GM19025 (cell line): Measurements from ENCODE around the gene SFT2D3.

Experiments
- ATAC-seq: cut with Tn5 transposase; IDR thresholded peaks from one replicate; pipeline ENCODE4 v1.9.1; 2021; ENCODE audit warnings: mild to moderate bottlenecking, low read depth, moderate library complexity; ENCODE audit not compliant: unreplicated experiment

SFT2D3 gene

DNA sequence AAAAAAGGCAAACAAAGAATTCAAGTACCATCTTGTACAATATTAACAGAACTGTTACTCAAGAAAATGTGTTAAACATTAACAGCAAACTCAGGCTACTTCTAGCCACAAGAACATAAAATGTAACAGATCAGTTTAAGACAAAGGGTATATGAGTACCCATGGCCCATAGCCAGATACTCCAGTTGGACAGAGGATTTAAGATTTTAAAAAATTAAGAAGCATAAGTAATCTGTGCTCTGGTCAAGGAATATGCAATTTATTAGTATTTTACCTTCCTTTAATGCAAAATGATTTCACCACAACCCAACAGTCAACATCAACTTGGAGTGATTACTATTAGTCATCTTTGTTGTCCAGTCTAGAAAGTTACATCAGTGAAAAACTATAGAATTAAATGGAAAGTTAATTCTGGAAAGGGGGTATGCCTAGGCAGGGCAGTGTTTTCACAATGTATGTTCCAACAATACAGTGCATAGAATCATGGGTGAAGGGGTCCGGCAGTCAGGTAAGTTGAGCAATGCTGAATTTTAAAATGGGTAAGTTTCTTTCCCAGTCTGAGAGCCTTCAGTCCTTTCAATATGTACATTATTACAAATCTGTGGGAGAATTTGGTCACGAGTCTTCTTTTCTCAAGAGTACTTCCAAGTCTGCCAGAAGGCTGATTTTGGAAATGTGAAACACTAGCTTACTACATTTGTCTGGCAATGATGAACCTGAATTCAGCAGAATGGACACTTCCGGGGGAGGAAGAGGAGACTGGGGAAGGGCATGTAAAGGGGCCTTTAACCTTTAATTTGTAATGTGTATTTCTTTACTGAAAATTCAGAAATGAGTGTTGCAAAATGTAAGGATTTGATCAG is 34.5 kb downstream of the SFT2D3 start:
- ATAC-seq, result peak; percentile 68

DNA sequence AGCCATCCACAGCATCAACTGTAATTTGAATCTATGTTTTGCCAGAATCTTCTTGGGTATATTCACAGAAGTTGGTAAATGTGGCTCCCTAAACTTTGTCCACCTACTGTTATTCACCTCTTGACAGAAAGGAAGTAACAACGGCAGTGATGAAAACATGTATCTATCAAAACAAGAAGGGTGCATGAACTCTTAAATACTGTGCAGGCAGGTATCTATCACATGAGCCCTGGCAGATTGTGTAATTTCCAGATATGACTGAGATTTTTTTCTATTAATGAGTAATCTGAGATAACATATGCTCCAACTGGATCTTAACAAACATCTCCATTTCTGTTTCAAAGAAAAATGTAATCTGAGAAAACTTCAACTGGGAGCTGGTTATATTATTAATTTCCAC is 36.6 kb downstream of the SFT2D3 start:
- no peak for ATAC-seq

DNA sequence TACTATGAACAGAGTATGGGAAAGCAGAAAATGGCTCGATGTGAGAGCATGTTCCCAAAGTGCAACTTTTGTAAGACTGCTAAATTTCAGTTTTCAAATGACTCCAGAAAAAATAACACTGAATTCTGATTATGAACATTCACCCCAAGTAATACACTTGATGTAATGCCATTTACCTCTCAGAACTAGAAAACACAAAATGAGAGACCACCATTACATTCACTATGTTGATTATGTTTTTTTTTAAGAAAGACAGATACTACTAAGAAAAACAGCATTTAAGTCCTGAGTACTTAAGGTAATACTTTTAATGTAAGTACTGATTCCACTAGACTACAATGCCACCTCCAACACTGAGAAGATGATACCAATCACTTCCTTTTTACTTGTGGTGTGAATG is 38.5 kb downstream of the SFT2D3 start:
- no peak for ATAC-seq

DNA sequence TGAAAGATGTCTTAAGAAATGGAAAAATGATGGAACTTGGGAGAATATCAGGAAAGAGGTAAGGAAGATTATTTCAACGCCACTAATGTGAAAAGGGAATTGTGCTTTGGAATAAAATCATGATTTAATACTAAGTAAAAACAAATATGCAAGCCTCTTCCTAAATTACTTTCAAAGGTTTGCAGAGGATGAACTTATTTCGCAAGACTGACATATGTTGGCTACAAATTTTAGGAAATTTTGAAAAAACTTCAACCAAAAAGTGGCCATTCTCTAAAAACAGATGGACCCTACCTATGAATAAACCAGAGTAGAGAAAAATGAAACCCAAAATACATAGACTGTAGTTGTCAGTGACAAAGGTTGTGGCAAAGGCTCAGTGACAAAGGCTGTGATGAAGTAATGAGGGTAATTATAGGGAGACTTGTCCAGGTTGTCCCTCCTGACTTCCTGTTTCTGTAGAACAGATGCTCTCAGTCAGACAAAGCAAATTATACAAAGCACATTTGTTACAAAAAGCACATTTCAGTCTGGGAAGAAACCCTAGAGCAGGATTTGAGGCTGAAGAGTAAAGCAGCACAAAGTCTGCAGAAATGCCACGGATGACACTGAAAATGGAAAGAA is 39.5 kb downstream of the SFT2D3 start:
- no peak for ATAC-seq

DNA sequence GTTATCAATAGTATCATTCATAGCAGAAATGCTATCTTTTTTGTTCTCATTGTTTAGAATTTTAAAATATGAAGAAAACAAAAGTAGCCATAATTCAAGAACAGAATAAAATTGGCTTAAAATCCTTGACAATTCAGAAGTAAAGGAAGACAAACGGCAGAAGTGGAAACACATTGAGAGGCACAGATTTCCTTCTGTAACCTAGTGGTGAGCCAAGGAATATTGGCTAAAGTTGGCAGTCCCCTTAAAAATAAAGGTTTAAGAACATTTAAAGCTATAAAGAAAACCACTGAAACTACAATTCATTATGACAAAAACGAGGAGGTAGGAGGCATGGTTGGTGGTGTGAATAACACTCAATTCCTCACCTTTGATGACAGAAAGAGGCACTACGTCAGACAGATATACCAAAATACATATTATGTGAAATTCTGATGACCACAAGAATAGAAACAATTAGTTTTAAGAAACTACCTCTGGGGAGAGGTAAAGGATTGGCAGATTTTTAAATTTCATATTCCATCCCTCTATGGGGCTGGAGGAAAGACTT is 42.3 kb downstream of the SFT2D3 start:
- no peak for ATAC-seq

DNA sequence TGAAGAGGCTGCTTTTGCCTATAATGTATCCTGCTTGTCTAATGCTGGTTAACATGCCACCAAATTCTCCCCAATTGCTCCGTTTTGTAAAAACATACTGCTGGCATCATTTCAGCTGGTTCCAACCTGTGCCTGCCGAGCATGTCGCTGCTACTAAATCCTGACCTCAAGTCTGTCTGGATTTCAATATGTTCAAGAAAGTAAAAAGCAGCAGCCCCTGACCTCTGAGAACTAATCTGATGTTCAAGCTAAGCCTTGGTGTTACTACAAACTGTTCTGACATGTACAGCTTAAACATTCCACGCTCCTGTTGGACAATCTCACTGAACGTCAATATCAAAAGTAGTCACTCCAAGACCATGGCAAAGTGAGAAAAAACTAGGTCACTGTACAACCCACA is 46.3 kb downstream of the SFT2D3 start:
- no peak for ATAC-seq

DNA sequence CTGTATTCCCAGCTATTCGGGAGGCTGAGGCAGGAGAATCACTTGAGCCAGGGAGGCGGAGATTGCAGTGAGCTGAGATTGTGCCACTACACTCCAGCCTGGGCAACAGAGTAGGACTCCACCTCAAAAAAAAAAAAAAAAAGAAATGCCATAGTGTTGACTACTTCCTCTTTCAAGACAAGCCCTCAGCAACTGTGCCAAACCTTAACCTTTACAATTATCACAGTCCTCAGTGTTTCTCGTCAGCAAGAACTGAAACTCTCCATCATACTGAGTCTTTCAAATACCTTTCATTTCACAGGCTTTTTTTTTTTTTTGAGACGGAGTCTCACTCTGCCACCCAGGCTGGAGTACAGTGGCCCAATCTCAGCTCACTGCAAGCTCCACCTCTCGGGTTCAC is 48.2 kb downstream of the SFT2D3 start:
- peak; percentile 98 for ATAC-seq

DNA sequence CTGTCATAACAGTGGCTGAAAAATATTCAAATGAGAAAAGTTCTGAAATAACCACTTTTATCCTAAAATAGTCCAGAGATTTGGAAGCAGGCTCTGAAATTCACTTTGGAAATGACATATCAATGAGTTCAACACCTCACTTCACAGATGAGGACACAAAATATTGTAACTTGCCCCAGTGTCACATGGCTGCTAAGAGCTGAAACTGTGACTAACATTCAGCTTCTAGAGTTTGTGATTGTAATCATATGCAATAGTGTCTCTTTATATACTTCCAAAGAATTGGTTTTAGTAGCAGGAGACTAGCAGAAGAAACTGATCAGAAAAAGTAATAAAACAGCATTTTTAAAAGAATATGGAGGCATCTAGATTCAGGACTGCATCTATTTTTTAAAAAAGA is 52.1 kb downstream of the SFT2D3 start:
- ATAC-seq, result no peak

DNA sequence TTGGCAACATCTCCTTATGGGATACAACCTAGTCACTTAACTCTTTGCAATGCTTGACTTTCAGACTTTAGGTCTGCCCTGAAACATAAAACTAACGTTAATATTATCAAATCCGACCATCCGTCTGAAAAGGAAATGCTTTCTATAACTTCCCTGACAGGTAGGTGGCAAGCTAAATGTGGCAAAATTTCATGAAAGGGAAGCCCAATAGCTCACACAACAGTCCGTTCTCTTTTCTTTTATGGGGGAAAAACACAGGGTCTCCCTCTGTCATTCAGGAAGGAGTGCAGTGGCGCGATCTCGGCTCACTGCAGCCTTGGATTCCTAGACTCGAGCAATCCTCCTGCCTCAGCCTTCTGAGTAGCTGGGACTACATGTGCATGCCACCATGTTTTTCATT is 52.9 kb downstream of the SFT2D3 start:
- no peak for ATAC-seq
